Endothelial cell of umbilical vein (primary cell): ENCODE data around the gene NRXN3. TPM values are rescaled to one million over a fixed set of nuclear protein-coding genes. Genes with fewer than 3 reads are reported as not detected.

Experiments
- BruUV-seq: library from RNA; stranded (reverse); fragments of 400-500 nt; replicated peaks from 2 replicates; lab custom pipeline; 2021; lab: Mats Ljungman, UMichigan
- CTCF ChIA-PET: fragments of 300-600, 350-600 bp; sonication (Branson Sonifier 250); formaldehyde crosslinking; loops from one replicate; lab custom pipeline; 2021; ENCODE audit warnings: antibody characterized with exemption, inconsistent platforms; lab: Charles Lee
- POLR2A ChIA-PET: fragments of 300-600, 350-600 bp; sonication (Branson Sonifier 250); formaldehyde crosslinking; loops from one replicate; lab custom pipeline; 2021; ENCODE audit warnings: antibody characterized with exemption, inconsistent platforms; lab: Charles Lee
- DNase-seq: peaks from one replicate; pipeline ENCODE4 v3.0.0-alpha.2; 2011; ENCODE audit warnings: low read depth, low spot score
- FAIRE-seq: peaks from 2 replicates; lab custom pipeline; 2011; peaks lifted over from hg19 to GRCh38; lab: Jason Lieb, UNC
- H2AFZ ChIP-seq: 2 replicates; pipeline ENCODE4 v1.6.0; 2012; ENCODE audit warnings: low read depth, low read length, control low read depth, inconsistent platforms
- H3K27ac ChIP-seq: 2 replicates; pipeline ENCODE4 v1.5.1; 2011; ENCODE audit warnings: low read depth, mild to moderate bottlenecking, control low read depth, low read length, moderate library complexity; ENCODE audit not compliant: insufficient read depth
- H3K27me3 ChIP-seq, 2 experiments: 2 replicates each; pipeline versions ENCODE4 v1.6.0 to v1.6.1; 2011; ENCODE audit warnings: low read length in 2 of 2, mixed read lengths in 1 of 2; ENCODE audit not compliant: control insufficient read depth in 2 of 2, insufficient read depth in 2 of 2
- H3K36me3 ChIP-seq, 2 experiments: 2 replicates in 1 of 2; 3 replicates in 1 of 2; pipeline ENCODE4 v1.5.1; 2011; ENCODE audit warnings: low read length in 2 of 2, mild to moderate bottlenecking in 1 of 2, moderate library complexity in 1 of 2; ENCODE audit not compliant: control insufficient read depth in 2 of 2, insufficient read depth in 2 of 2; ENCODE audit errors: extremely low read depth in 1 of 2
- H3K4me1 ChIP-seq: 3 replicates; pipeline ENCODE4 v1.5.1; 2011; ENCODE audit warnings: mild to moderate bottlenecking, low read length; ENCODE audit not compliant: control insufficient read depth, insufficient read depth; ENCODE audit errors: extremely low read depth
- H3K4me2 ChIP-seq: 2 replicates; pipeline ENCODE4 v1.6.1; 2011; ENCODE audit warnings: low read length, control low read depth, mixed read lengths; ENCODE audit not compliant: insufficient read depth
- H3K4me3 ChIP-seq, 3 experiments: fragments of 200-600 bp in 1 of 3; sonication (generic), shearing (Covaris generic) in 1 of 3; replicated peaks in 1 of 3; 2 replicates each; pipeline ENCODE4 v1.5.1; 2011 to 2016; ENCODE audit warnings: control low read depth in 3 of 3, low read length in 3 of 3, mild to moderate bottlenecking in 2 of 3, inconsistent platforms in 1 of 3, low read depth in 1 of 3, moderate library complexity in 1 of 3; ENCODE audit not compliant: insufficient read depth in 1 of 3
- H3K79me2 ChIP-seq: 2 replicates; pipeline ENCODE4 v1.6.0; 2012; ENCODE audit warnings: low read length, inconsistent platforms; ENCODE audit not compliant: control insufficient read depth, insufficient read depth
- H3K9ac ChIP-seq: replicated peaks from 2 replicates; pipeline ENCODE3; 2011; ENCODE audit warnings: low read length, control low read depth; ENCODE audit not compliant: insufficient read depth; ENCODE audit errors: extremely low read depth
- H3K9me1 ChIP-seq: replicated peaks from 3 replicates; pipeline ENCODE4 v1.6.0; 2011; ENCODE audit warnings: mild to moderate bottlenecking, low read length; ENCODE audit not compliant: control insufficient read depth, insufficient read depth; ENCODE audit errors: extremely low read depth
- H3K9me3 ChIP-seq: replicated peaks from 2 replicates; pipeline ENCODE4 v1.5.1; 2012; ENCODE audit warnings: low read length, inconsistent platforms; ENCODE audit not compliant: control insufficient read depth, insufficient read depth
- H4K20me1 ChIP-seq: replicated peaks from 2 replicates; pipeline ENCODE3; 2011; ENCODE audit warnings: mild to moderate bottlenecking, low read length; ENCODE audit not compliant: control insufficient read depth, insufficient read depth; ENCODE audit errors: extremely low read depth
- EZH2 ChIP-seq: IDR thresholded peaks from 2 replicates; pipeline ENCODE4 v1.6.1; 2012; ENCODE audit warnings: borderline replicate concordance, low read depth, mild to moderate bottlenecking, moderate library complexity, low read length, inconsistent platforms; ENCODE audit not compliant: severe bottlenecking
- GATA2 ChIP-seq: IDR thresholded peaks from 2 replicates; pipeline ENCODE4 v1.7.0; 2011; ENCODE audit warnings: low read depth, mild to moderate bottlenecking, moderate library complexity, mixed read lengths, low read length; ENCODE audit not compliant: insufficient read length, insufficient read depth
- MYC ChIP-seq: IDR thresholded peaks from one replicate; pipeline ENCODE4 v1.6.1; 2011; ENCODE audit warnings: mild to moderate bottlenecking, low read depth, low read length
- POLR2A ChIP-seq: IDR thresholded peaks from 2 replicates; pipeline ENCODE4 v1.6.1; 2012; ENCODE audit warnings: low read depth, mild to moderate bottlenecking, control low read depth, low read length
- POLR2AphosphoS5 ChIP-seq: IDR thresholded peaks from 2 replicates; pipeline ENCODE4 v1.6.1; 2012; ENCODE audit warnings: low read depth, mild to moderate bottlenecking, control low read depth, low read length, moderate library complexity; ENCODE audit not compliant: insufficient read depth
- dilution Hi-C: fragments of 300-500 bp; cut with MboI; formaldehyde crosslinking; loops from one replicate; pipeline ENCODE4 v1.15.0; 2019; ENCODE audit warnings: low sequenced_read_pairs; ENCODE audit not compliant: extremely low pct_ligation_motif_present
- intact Hi-C: fragments of 100-400 bp; cut with micrococcal nuclease; formaldehyde crosslinking; loops from one replicate; pipeline ENCODE4 v1.10.0; 2022
- polyA plus RNA-seq, 4 experiments: library from polyadenylated mRNA; depleted of rRNA in 3 of 4; stranded (reverse) in 3 of 4; unstranded in 1 of 4; fragments of >200 nt; gene quantifications; 2 replicates each; pipeline versions ENCODE4 v1.2.1 to v1.2.3, GENCODE V29; 2011 to 2012; ENCODE audit warnings: missing spikeins in 1 of 4
- total RNA-seq: library from RNA; stranded (reverse); gene quantifications from 2 replicates; pipeline ENCODE4 v1.2.3, GENCODE V29; 2021
- TF ChIP-seq, protein P1 (sequence below): IDR thresholded peaks from 2 replicates; pipeline ENCODE4 v1.6.1; 2011; ENCODE audit not compliant: insufficient read depth, insufficient read length
- TF ChIP-seq, protein P2 (sequence below), 2 donors: IDR thresholded peaks; 1 replicate in 1 of 2; 2 replicates in 1 of 2; pipeline ENCODE4 v1.5.1; 2011; ENCODE audit warnings: low read length in 2 of 2, mild to moderate bottlenecking in 2 of 2, moderate library complexity in 2 of 2, control low read depth in 1 of 2, inconsistent platforms in 1 of 2, low read depth in 1 of 2; ENCODE audit not compliant: insufficient read depth in 1 of 2; ENCODE audit errors: extremely low read depth in 1 of 2

The NRXN3 gene
- total and polyA plus RNA-seq, 2 donors (not counting 3 experiments of a cell fraction or from before 2014, with no cell fraction given): 0.72 to 4.2 TPM

DNA sequence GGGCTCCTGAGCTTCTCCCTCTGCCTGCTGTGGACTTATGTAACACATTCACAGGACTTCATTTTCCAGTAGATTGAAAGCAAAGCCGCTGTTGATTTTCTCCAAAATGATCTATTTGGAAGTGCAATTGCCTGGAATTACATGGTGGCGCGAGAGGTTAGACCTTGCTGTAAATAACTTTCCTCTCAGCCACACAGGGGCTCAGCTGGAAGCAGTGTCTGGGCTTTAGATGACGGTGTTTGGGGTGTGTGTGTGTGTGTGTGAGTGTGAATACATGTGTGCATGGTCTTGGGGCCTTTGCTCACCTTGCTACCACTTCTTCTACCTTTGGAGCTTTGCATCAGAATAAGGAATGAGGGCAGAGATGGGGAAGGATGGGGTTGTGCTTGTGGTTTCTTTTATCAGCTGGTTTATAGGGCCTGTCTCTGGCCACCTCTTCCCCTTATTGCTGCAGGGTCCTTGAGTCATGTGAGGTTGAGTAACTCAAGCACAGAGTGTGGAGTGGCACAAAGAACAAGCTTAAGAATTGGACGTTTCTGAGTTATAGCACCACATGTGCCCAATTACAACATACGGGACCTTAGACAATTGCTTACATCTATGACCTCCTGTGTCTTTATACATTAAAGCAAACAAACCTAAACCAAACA lies 280.6 kb downstream of the NRXN3 start:
- Histone ChIP-seq H3K4me2 (no peak overlapping the region), H3K79me2 (no peaks in the 10 kb centered on the region), H3K27ac (no peak overlapping the region), H3K9me3 (no peaks in the 10 kb centered on the region), H3K36me3 (no peaks in the 10 kb centered on the region), H3K4me1 (no peaks in the 10 kb centered on the region), H4K20me1 (no peaks in the 10 kb centered on the region), H2AFZ (no peak overlapping the region), H3K9me1 (no peaks in the 10 kb centered on the region), H3K4me3 (no peak overlapping the region), H3K9ac (no peak overlapping the region), H3K27me3 (no peaks in the 10 kb centered on the region)
- TF ChIP-seq GATA2 (no peak), POLR2A (no peak), POLR2AphosphoS5 (no peak), MYC (no peak), EZH2 (no peak)
- TF ChIP-seq, protein P1, sequence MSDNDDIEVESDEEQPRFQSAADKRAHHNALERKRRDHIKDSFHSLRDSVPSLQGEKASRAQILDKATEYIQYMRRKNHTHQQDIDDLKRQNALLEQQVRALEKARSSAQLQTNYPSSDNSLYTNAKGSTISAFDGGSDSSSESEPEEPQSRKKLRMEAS: no peak
- TF ChIP-seq, protein P2, sequence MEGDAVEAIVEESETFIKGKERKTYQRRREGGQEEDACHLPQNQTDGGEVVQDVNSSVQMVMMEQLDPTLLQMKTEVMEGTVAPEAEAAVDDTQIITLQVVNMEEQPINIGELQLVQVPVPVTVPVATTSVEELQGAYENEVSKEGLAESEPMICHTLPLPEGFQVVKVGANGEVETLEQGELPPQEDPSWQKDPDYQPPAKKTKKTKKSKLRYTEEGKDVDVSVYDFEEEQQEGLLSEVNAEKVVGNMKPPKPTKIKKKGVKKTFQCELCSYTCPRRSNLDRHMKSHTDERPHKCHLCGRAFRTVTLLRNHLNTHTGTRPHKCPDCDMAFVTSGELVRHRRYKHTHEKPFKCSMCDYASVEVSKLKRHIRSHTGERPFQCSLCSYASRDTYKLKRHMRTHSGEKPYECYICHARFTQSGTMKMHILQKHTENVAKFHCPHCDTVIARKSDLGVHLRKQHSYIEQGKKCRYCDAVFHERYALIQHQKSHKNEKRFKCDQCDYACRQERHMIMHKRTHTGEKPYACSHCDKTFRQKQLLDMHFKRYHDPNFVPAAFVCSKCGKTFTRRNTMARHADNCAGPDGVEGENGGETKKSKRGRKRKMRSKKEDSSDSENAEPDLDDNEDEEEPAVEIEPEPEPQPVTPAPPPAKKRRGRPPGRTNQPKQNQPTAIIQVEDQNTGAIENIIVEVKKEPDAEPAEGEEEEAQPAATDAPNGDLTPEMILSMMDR (IDR thresholded peaks at IDR 0.05; ENCODE audit: extremely low read depth in 1 of 2, insufficient read depth in 1 of 2, low read depth in 1 of 2, low read length in 2 of 2): no peak
- BruUV-seq: no TSS peak
- FAIRE-seq: no peak
- ChIA-PET POLR2A (no interaction called here), CTCF (interaction anchor here (1.2 kb wide), 1 partner anchor 115 kb away, joined by 6 read pairs; no protein-coding TSS in a partner anchor)
- intact Hi-C loops: no loop called here
- no peak for DNase-seq
- dilution Hi-C loops: no loop called here
